ENCODE measurements around the gene RHBDF2.

- TF ChIP-seq CTCF (IDR thresholded peaks at IDR 0.05 in 4 of 5, conservative IDR thresholded peaks at IDR 0.05 in 1 of 5) = no peak
- TF ChIP-seq POLR2A (IDR thresholded peaks at IDR 0.05) = no peak
Measured at GRCh38 chr17:76459674-76460073, 41.5 kb downstream of the RHBDF2 start.
